CD4-positive, alpha-beta T cell treated with Interleukin-10 for 1 hour (primary cell): ENCODE results near the gene PPFIBP2.
A peak's percentile ranks its signal among the peaks of the same experiment; 100 is the strongest.

Experiments used
- DNase-seq: peaks from one replicate; pipeline ENCODE4 v3.0.0-alpha.2; 2020

Gene PPFIBP2

DNA sequence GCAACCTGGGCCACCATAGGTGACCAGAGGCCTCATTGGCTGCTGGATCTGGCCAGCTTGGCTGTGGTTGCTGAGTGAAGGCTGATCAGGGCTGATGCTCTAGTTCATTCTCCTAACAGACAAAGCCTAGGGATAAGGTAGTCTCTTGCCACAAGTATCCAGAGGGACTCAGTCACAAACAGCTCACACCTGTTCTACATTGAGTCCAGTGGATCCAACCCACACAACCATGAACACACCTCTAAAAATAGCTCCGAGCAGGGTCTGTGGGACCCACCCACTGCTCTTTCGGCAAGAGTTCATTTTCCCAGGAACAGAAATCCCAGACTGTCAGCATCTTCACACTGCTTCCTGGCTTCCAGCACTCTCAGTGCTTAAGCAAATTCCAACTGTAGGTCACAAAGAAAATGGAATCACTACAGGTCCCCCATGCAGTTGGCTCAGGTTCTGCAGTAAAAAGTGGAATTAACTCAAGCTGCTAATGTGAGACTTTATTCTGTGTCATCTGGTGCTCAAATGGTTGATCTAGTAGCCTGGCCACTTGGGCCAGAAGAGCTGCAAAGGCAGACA lies 67.3 kb downstream of the PPFIBP2 start:
- no peak for DNase-seq

DNA sequence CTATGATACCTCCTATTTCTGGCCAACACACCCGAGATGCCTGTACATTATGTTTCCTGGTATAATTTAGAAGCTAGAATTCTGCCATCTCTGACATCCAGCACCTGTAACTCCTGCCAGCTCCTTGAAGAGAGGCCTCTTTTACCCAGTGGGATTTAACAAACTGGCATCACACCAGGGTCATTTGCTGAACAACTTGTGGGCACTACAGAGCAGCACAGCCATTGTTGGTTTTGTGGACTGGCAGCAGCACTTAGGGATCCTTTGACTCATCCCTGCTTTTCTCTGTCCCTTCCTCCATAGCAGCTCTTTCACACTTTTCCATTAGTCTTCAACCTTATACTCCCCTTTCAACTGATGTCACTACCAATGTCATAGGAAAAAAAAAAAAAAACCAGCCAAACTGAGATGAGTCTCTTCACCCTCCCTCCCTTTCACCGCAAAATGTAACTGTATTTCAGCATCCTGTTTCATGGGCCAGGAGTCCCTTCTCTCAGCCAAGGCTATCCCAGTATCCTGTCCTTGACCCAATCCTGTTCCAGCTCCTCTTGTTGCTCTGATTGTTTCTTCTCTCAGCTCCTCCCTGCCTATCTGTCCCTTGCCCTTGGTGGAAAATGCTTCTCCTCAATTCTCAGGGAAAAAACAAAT lies 68.7 kb downstream of the PPFIBP2 start:
- no peak for DNase-seq

DNA sequence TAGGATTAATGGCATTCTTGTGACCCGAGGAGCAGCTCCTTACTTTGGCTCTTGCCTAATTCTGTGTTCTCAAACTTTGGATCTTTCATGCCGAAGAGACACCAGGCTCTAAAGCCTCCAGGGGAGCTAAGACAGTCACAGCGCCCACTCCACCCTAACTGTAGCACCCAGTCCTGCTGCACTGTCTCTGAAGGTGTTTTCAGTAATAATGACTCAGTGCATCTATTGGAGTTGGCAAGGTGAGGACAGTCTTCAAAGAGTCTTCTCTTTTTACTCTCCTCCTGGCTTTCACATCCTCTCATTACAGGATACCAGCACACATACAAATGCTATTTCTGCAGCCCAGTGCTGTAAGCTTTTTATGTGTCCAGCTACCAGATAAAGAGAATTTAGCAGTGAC lies 69.4 kb downstream of the PPFIBP2 start:
- DNase-seq: no peak

DNA sequence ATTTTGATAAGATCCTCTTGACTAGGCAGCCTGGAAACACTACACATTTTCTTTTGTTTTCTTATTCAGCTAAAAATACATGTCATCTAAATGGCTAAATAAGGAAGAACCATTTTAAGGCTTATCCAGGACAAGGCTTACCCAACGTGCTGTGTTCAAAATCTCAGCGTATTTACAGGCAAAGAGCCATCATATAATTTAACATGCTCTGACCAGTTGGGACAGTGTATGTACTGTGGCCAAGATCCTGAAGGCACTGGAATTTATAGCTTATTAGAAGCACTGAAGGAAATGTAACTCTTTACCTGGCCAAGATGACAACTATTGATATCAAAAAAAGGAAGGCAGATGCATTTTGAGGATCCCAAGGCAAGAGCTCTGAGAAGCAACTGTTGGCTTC lies 71.1 kb downstream of the PPFIBP2 start:
- no peak for DNase-seq

DNA sequence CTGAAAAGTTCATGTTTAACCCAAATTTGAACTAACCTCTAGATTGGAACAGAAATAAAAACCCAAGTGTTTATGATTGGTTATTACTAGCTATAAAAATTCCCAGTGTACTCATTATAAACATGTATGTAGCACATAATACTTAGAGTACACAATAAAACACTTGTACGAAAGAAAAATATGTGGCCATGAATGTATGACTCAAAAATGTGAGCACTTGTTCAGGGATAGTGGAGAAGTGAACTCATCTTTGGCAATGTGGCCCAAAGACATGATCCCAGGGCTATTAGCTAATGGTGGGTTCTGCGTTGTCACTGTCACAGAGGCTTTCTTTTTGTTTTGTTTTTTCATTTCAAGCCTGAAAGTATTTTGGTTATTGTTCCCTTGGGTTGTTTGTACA lies 72.0 kb downstream of the PPFIBP2 start:
- no peak for DNase-seq

DNA sequence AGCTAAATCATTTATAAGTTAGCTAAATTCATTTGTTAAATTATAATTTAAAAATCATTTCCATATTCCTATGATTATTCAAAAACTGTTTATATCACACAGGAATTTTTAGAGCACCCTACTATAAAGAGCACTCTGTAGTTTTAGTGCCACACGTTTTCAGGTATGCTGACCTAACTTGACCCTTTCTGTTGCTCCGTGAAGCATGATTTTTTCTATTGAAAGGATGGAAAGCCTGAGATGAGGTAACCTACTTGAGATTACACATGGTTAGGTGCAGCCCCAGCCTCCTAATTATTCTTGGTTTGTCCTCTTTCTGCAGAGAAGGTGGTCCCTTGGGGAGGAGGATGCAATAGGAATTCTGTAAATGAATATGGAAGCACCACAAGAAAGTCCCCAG lies 72.6 kb downstream of the PPFIBP2 start:
- no peak for DNase-seq

DNA sequence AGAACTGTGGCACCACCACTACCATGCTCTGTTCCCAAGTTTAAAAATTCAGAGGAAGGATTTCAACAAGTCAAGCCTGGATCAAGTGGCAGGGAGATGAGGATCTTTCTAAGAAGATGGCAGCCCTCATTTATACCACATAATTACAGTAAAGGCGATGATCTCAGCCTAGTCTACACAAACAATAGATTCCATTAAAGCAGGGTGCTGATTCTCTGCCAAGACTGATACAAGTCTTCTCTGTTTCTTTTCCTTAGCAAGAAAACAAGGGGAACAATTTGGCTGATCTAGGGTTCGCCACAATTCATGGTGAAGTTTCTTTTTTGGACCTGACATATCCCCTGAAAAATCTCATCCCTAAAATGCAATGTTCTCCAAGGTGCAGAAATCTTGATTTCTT lies 73.9 kb downstream of the PPFIBP2 start:
- DNase-seq: no peak

DNA sequence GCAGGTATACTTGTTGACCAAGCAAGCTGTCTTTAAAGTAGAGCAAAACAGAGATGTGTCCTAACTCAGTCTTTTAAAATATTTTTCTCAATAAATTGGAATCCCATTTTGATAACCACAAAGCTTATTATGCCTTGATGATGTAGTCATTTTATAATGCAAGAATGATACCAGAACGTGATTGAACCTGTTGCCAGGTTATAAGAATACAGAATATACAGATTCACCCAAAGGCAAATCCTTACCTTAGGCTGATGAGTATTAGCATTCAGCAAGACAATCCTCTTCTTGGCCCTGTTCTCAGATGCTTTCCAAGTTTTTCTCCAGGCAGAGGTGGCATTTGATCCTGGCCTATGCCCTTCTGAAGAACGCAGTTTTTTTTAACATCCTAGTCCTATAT lies 76.1 kb downstream of the PPFIBP2 start:
- DNase-seq: no peak

DNA sequence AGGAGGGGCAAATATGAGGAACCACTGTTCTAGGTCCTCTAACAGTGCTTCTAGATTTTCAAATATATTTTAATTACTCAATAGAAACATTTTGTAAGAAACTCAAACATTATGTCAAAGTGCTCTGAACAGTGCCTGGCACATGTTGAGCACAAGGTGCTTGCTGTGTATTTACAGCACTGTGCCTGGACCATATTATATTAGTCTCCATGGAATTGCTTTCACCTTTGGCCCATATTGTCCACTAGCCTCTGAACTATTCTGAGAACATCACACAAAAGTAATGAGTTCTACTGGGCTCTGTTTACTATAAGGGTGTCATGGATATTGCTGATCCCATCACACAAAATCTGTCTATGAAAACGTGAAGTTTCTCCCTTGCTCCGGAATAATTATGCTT lies 76.7 kb downstream of the PPFIBP2 start:
- DNase-seq: no peak

DNA sequence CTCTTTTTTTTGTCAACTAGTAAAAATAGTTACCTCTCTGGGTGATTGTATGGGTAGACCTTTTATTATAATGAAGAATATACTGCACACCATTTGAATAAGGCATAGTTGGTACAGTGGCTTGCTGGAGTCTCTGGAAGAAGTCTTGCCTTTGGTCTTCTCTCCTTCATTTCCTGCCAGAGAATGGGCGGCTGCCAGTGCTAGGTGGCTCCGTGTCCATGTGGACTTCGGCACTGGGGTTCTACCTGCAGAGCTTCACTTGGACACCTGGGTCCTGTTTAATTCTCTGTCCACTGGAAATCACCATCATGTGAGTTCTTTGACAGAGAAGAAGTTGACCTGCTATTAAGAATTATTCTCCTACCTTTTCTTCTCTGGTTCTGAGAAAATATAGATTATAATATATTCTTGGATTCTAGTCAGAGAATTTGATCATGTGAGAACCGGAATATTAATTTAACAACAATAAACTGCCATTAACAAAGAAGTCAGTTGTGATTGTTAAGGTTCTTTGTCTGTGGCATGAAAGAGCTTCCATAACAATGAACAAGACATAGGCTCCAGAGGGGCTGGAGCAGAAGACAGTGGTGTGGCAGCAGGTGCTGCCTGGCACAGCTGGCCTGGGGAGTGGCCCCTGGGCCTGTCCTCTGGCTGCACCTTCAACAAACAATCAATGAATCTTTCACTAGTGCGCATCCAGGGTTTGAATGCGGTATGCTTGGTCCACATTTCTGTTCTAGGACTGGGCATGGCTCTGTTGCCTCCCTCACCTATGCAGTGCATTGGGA lies 77.5 kb downstream of the PPFIBP2 start:
- DNase-seq: no peak

DNA sequence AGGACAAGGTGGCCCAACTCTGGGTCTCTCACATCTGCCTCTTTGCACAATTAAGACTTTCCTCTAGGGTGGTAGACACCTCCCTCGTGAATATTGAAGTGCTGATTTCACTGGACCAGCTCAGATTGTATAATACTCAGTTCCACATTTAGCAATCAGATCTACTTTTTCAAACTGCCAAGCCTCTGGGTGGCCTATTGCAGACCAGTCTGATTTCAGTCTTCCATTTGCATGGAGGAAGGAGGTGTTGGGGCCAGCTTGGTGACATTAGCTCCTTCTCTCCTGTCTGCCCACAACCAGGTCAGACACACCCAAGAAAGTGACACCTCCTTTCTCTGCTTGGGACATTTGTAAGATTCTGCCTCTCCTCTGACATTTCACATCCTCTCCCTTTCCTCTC lies 78.2 kb downstream of the PPFIBP2 start:
- DNase-seq: peak; percentile 14

DNA sequence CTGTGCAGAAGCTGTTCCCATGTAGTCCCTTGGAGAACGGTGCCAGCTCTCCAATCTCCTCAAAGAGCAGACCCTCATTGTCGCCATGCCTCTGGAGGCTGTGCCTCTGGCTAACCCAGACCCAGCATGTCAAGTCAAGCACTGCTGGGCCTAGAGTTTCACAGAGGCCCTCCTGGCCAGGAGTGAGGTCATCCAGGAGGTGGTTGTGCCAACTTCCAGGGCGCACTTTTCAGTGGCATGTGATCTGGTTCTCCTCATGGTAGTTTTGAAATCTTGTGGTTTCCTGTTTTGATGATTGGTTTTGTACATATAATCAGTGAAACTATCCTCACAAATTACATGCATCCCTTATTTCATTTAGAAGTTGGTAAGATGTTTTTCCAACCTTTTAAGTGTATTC lies 78.9 kb downstream of the PPFIBP2 start:
- DNase-seq: no peak

DNA sequence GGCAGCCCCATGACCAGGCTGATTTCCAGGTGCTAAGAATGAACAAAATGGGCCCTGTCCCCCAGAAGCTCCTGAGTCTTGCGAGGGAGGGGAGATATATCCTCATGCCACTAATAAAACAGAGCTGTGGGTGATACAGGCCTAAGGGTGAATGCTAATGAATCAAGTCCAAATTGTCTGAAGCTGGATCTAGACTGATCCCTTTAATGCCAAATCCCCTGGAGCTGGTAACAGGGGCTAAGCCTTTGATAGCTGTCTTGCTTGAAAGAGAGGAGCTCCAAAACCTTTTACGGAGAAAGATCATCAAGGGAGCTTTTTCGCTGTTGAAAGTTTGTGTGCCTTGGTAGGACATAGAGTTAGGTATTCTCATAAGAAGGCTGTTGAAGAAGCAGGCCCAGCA lies 79.7 kb downstream of the PPFIBP2 start:
- no peak for DNase-seq

DNA sequence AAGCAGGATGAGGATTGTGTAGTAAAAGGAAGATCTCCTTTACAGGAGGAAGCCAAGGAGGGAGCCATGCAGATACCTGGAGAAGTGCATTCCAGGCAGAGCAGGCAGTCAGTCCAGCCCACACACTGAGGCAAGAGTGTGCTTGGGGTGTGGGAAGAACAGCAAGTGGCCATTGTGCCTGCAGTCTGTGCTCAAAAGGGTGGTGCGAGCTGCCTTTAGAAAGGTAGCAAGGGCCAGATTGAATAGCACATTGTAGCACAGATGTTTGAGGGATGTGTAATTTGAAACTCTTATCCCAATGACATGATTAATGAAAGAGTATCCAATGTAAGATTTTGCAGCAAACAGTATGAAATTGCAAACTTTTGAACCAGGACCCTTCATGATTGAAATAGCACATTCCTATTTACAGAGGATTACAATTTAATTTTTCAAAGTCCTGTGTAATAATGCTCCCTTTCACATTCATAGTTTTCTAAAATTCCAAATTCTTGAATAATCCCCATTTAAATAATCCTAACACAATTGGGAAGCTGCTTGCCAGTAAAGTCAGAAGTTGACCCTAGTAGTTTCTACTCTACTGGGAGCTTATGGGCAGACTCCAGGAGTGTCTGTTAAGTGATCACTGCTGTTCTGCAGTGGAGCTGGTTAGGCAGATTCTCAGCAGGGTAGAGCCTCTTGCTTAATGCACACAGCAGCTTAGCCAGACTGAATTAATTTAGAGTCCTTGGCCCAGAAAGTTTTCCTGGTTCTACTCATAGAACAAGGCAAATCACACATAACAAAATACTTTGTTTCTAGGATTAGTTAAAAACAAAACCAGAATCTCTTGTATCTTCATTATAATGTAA lies 81.4 kb downstream of the PPFIBP2 start:
- no peak for DNase-seq

DNA sequence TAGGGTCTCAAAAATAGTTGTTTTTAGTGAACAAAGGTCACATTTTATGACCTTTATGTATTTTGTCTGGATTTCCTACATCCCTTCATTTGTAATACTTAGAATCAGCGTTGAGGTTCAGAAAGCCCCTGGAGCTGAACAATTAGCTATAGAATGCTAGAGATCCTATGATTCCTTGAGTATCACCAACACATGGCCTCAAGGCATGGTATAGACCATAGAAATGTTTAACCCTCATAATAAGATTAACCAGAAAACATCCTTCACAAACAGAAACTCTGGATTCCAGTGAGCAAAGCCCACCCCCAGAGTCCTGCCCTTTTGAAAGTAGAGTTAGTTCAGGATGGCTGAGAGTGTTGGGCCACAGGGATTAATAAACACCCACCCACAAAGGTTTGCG lies 82.2 kb downstream of the PPFIBP2 start:
- DNase-seq: no peak

DNA sequence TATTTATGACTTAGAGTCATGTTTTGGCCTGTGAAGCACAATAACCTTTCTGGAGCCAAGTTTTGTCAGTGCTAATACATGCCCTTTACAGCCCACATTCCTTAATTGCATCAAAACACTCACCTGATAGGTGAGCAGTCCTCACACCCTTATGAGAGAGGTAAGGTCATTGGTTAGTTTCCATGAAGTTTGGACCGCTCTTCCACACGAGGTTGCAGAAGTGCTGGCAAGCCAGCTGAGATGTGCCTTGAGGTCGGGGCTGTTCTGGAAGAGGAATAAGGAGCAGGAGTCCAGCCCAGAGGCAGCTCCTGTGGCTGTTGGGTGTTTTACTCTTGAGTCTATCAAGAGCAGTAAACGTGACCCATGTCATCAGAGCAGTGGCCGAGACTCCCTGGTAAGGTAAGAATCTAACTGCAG lies 83.2 kb downstream of the PPFIBP2 start:
- no peak for DNase-seq

DNA sequence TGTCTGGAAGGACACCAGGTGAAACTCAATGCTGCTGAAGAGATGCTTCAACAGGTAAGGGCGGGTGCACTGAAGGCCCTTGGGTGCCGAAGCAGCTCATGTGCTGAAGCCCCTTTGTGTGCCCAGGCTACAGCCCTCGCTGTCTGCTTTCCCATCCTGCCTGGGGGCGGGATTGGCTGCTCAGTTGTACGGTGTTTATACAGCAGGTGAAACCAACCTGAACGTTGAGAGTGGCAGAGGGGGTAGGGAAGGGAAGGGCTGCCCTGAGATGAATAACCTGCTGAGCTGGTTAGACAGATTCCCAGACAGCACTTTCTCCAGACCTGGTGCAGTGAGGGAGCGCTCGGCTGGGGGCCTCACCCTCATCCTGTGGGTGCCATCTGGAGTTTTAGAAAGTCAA lies 83.8 kb downstream of the PPFIBP2 start:
- no peak for DNase-seq

DNA sequence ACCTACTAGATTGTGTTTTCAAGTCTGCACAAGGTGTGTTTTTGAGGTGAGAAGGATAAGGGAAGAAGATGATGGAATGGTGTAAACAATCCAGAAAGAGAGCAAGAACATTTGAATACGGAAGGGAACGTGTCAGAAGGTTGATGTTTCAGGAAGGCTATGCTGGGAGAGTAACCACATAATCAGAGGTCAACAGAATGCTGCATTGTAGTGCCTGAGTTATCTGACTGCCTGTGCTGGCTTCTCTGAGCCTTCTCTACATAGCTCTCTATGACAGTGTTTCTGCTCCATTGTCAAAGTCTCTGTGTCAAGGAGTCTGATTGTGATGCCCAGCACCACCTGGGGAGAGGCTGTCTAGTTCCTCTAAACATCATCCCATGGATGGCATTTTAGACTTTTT lies 85.4 kb downstream of the PPFIBP2 start:
- DNase-seq: no peak

DNA sequence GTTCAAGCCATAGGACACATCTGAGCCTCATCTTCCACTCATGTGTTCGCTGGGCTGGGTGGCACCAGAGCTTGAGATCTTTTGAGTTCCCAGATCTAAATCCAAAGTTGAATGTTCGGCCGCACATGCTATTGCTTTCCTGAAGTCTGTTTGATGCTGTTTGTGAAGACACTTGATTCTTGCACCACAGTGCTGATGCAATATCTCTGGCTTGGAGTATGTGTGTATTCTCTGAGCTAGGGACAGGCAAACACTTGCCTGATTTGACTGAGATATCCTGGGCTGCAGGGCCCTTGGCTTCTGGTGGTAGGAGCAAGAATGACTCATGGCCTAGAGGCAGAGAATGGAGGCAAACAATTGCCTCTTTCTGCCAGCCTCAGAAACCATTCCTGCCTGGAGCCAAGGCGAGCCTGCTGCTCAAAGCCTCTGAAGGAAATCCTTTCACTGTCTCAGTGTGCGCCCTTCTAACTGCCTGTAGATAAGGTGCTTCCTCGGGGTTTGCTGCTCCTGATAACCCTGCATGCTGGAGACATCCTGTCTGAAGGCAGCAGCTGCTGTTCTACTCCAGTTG lies 86.5 kb downstream of the PPFIBP2 start:
- DNase-seq: no peak

DNA sequence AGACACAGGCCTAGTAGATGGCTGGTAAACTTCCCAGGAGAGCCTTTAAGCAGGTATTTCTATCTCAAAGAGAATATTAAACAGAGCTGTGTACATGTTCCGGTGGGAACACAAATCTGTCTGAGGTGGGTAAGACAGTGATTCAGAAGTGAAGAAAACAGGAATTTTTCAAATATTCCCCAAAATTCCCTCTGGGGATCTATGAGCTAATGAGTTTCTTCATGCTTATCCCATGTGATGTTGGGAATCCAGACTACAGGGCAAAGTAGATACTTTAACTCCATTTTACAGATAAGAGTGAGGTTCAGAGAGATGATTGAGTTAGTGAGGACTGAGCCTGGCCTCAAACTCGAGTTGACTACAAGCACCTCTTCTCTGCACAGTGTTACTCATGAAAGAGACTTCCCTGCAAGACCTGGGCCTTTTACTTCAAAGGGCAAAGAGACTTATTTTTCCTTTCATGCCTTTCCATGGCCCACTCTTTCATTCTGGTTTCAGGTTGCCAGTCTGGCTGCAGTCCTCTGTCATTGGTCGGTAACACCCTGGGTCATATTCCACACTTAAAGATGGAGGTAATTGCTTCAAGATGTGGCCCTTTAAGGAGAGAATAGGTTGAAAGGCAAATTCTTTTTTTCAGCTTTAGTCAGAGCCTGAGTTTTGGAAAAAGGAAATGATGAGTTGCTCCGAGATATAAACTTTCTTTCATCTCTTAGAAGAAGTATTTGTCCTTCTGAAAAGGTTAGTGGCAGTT lies 89.4 kb downstream of the PPFIBP2 start:
- no peak for DNase-seq

DNA sequence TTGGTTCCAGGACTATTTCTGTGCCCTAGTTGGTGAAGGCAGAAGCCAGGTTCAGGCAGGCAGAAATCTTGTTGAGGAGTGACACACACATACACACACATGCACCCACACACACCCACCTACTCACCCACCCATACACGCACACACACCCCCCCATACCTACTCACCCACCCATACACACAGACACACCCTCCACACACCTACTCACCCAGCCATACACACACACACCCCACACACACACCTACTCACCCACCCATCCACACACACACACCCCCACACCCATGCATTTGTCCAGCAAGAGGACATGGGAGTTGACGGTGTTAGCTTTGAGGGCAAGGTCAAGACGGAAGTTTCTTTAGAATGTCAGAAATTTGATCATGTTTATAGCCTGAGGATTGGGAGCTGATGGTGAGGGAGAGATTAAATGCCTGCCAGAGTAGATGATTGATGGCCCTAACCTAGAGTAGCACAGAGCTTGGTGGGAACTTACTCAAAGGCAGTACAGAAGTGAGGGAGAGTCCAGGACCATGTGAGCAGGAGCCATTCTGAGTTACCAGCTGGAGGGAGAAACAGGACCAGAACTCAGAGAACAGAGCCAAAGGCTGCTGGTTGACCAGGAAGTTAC lies 90.6 kb downstream of the PPFIBP2 start:
- DNase-seq: no peak
